ENCODE data around the gene CCNY. TPM values are rescaled to one million over a fixed set of nuclear protein-coding genes. Genes with fewer than 3 reads are reported as not detected.
A peak's percentile ranks its signal among the peaks of the same experiment; 100 is the strongest.

Gene CCNY
- total RNA-seq, 2 donors from 2014 or later: 60.5 to 65.9 TPM

GRCh38 chr10:35390161-35390840 is 54.0 kb downstream of the CCNY start:
- Mint-ChIP-seq H3K27ac (no peak overlapping the region), H3K4me1 (peaks cover 49% of the 10 kb centered on the region), H3K36me3 (ENCODE audit: low read depth) (peaks cover 14% of the 10 kb centered on the region), H3K27me3 (ENCODE audit: insufficient read depth) (no peaks in the 10 kb centered on the region), H3K4me3 (no peak overlapping the region), H3K9me3 (peaks cover 30% of the 10 kb centered on the region)
- Histone ChIP-seq H3K4me3 (ENCODE audit: low read length) (peak overlapping the region; percentile 66), H3K9ac (ENCODE audit: extremely low read depth, low read length, poor library complexity, severe bottlenecking) (no peak overlapping the region), H3K4me1 (ENCODE audit: control insufficient read depth, insufficient read depth, low read length) (peaks cover 4% of the 10 kb centered on the region), H3K9me3 (ENCODE audit: control insufficient read depth, low read length) (peaks cover 38% of the 10 kb centered on the region), H3K27ac (ENCODE audit: low read depth, low read length) (no peak overlapping the region), H3K36me3 (ENCODE audit: control insufficient read depth, insufficient read depth, low read length) (no peaks in the 10 kb centered on the region), H3K27me3 (ENCODE audit: control insufficient read depth, insufficient read depth, low read length, poor library complexity, severe bottlenecking) (no peaks in the 10 kb centered on the region)
- whole genome bisulfite sequencing, 2 experiments (ENCODE audit: insufficient coverage in 1 of 2, insufficient read length in 1 of 2): 71 to 97% methylated on average over 1 of the region's 2 CpGs
- DNase-seq: no peak
- no peak for TF ChIP-seq CTCF (conservative IDR thresholded peaks at IDR 0.05)

GRCh38 chr10:35390843-35391152 is 54.5 kb downstream of the CCNY start:
- no peak overlapping the region for H3K9ac ChIP-seq (ENCODE audit: extremely low read depth, low read length, poor library complexity, severe bottlenecking)
- H3K27ac ChIP-seq (ENCODE audit: low read depth, low read length): no peak overlapping the region
- Mint-ChIP-seq H3K27ac (no peak overlapping the region), H3K36me3 (ENCODE audit: low read depth) (peaks cover 14% of the 10 kb centered on the region), H3K4me1 (peaks cover 48% of the 10 kb centered on the region), H3K27me3 (ENCODE audit: insufficient read depth) (no peaks in the 10 kb centered on the region), H3K9me3 (peaks cover 30% of the 10 kb centered on the region), H3K4me3 (no peak overlapping the region)
- H3K4me1 ChIP-seq (ENCODE audit: control insufficient read depth, insufficient read depth, low read length): peaks cover 4% of the 10 kb centered on the region
- no peaks in the 10 kb centered on the region for H3K36me3 ChIP-seq (ENCODE audit: control insufficient read depth, insufficient read depth, low read length)
- no peaks in the 10 kb centered on the region for H3K27me3 ChIP-seq (ENCODE audit: control insufficient read depth, insufficient read depth, low read length, poor library complexity, severe bottlenecking)
- no peak for TF ChIP-seq CTCF (conservative IDR thresholded peaks at IDR 0.05)
- 100% methylated on average over 2 of the region's 2 CpGs; no CpG with 5 or more reads in 1 of the 2 experiments for WGBS, 2 experiments (ENCODE audit: insufficient coverage in 1 of 2, insufficient read length in 1 of 2)
- peak overlapping the region; percentile 66 for H3K4me3 ChIP-seq (ENCODE audit: low read length)
- peaks cover 38% of the 10 kb centered on the region for H3K9me3 ChIP-seq (ENCODE audit: control insufficient read depth, low read length)
- no peak for DNase-seq

- H3K27ac Mint-ChIP-seq: no peak overlapping the region
- H3K4me3 ChIP-seq (ENCODE audit: low read length): peak overlapping the region; percentile 66
- no peak overlapping the region for H3K4me3 Mint-ChIP-seq
- H3K9me3 ChIP-seq (ENCODE audit: control insufficient read depth, low read length): peaks cover 38% of the 10 kb centered on the region
- no peak overlapping the region for H3K9ac ChIP-seq (ENCODE audit: extremely low read depth, low read length, poor library complexity, severe bottlenecking)
- H3K4me1 ChIP-seq (ENCODE audit: control insufficient read depth, insufficient read depth, low read length): peaks cover 8% of the 10 kb centered on the region
- DNase-seq: no peak
- no peaks in the 10 kb centered on the region for H3K27me3 ChIP-seq (ENCODE audit: control insufficient read depth, insufficient read depth, low read length, poor library complexity, severe bottlenecking)
- no peak for TF ChIP-seq CTCF (conservative IDR thresholded peaks at IDR 0.05)
- 86 to 89% methylated on average over 5 to 9 of the region's 9 CpGs for WGBS, 2 experiments (ENCODE audit: insufficient coverage in 1 of 2, insufficient read length in 1 of 2)
- peaks cover 30% of the 10 kb centered on the region for H3K9me3 Mint-ChIP-seq
- H3K36me3 ChIP-seq (ENCODE audit: control insufficient read depth, insufficient read depth, low read length): no peaks in the 10 kb centered on the region
- H3K4me1 Mint-ChIP-seq: peaks cover 48% of the 10 kb centered on the region
- no peaks in the 10 kb centered on the region for H3K27me3 Mint-ChIP-seq (ENCODE audit: insufficient read depth)
- H3K36me3 Mint-ChIP-seq (ENCODE audit: low read depth): peaks cover 14% of the 10 kb centered on the region
- H3K27ac ChIP-seq (ENCODE audit: low read depth, low read length): no peak overlapping the region
These were observed 55.0 kb downstream of the CCNY start for GRCh38 chr10:35391153-35391953.
